Peyer's patch (tissue), 4 donors: ENCODE data around the gene CASP12. TPM values are rescaled to one million over a fixed set of nuclear protein-coding genes. Genes with fewer than 3 reads are reported as not detected.

Source experiments
- DNase-seq, 3 donors: peaks; one replicate each; pipeline ENCODE4 v3.0.0-alpha.2; 2017 to 2019
- H3K27ac ChIP-seq, 4 donors: fragments of 200-600 bp; sonication (generic); one replicate each; pipeline ENCODE4 v1.5.1; 2016 to 2019
- H3K27me3 ChIP-seq, 2 donors: fragments of 200-600 bp; sonication (generic); one replicate each; pipeline ENCODE4 v1.5.1; 2019
- H3K36me3 ChIP-seq, 3 donors: fragments of 200-600 bp; sonication (generic); one replicate each; pipeline ENCODE4 v1.5.1; 2016 to 2019
- H3K4me1 ChIP-seq, 4 donors: fragments of 200-600 bp; sonication (generic); one replicate each; pipeline ENCODE4 v1.5.1; 2016 to 2019
- H3K4me3 ChIP-seq, 4 donors: fragments of 200-600 bp; sonication (generic); 1 replicate in 3 of 4; 2 replicates in 1 of 4; pipeline ENCODE4 v1.5.1; 2016 to 2019; ENCODE audit warnings: mild to moderate bottlenecking in 1 of 4
- H3K9me3 ChIP-seq, 4 donors: fragments of 200-600 bp; sonication (generic); one replicate each; pipeline ENCODE4 v1.5.1; 2016 to 2019; ENCODE audit warnings: mild to moderate bottlenecking in 1 of 4
- POLR2A ChIP-seq, 2 donors: fragments of 450-650 bp; IDR thresholded peaks; one replicate each; pipeline ENCODE4 v1.5.1; 2017; ENCODE audit warnings: antibody characterized with exemption in 2 of 2, mild to moderate bottlenecking in 2 of 2, moderate library complexity in 2 of 2
- total RNA-seq, 4 donors: library from RNA; depleted of rRNA; stranded (reverse); fragments of >200 nt; gene quantifications; one replicate each; pipeline ENCODE4 v1.1.0, GENCODE V29; 2016
- TF ChIP-seq, protein P1 (sequence below), 6 experiments: fragments of 450-650 bp in 4 of 6; fragments of 200-600 bp in 2 of 6; sonication (generic) in 1 of 6; IDR thresholded peaks; one replicate each; pipeline ENCODE4 v1.5.1; 2017 to 2019; ENCODE audit warnings: antibody characterized with exemption in 6 of 6, mild to moderate bottlenecking in 3 of 6, moderate library complexity in 1 of 6

Gene CASP12
- total RNA-seq, 4 donors from 2014 or later, result 1.3 TPM; not detected in 3

DNA sequence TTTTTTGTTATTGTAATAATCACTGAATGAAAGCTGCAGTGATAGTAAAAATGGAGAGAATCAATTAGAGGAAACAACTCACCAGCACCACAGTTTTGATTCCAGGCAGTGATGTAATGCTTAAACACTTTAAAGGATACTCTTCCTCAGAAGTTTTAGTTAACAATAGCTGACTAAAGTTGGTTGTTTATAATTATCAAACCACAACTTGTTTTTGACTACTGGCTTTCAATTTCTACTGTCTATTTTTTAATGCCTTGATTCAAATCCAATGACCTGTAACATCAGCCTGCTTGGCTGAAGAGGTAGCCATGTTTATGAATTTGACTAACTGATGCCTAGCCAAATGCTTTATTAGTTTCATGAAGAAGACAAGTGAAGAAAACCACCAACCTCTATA, 18.2 kb upstream of the CASP12 start:
- Histone ChIP-seq H3K4me1 (peaks cover 0 to 18% (median 0%) of the 10 kb centered on the region in 4 donors), H3K9me3 (no peaks in the 10 kb centered on the region), H3K36me3 (no peaks in the 10 kb centered on the region), H3K27ac (peak overlapping the region in 3 of 4 donors; percentile 63 to 78 (median 70)), H3K27me3 (no peaks in the 10 kb centered on the region), H3K4me3 (peak overlapping the region in 2 of 4 donors; percentile 45 to 54)
- no peak for DNase-seq
- no peak for TF ChIP-seq POLR2A (IDR thresholded peaks at IDR 0.05)
- TF ChIP-seq, protein P1, sequence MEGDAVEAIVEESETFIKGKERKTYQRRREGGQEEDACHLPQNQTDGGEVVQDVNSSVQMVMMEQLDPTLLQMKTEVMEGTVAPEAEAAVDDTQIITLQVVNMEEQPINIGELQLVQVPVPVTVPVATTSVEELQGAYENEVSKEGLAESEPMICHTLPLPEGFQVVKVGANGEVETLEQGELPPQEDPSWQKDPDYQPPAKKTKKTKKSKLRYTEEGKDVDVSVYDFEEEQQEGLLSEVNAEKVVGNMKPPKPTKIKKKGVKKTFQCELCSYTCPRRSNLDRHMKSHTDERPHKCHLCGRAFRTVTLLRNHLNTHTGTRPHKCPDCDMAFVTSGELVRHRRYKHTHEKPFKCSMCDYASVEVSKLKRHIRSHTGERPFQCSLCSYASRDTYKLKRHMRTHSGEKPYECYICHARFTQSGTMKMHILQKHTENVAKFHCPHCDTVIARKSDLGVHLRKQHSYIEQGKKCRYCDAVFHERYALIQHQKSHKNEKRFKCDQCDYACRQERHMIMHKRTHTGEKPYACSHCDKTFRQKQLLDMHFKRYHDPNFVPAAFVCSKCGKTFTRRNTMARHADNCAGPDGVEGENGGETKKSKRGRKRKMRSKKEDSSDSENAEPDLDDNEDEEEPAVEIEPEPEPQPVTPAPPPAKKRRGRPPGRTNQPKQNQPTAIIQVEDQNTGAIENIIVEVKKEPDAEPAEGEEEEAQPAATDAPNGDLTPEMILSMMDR (IDR thresholded peaks at IDR 0.05), result no peak

DNA sequence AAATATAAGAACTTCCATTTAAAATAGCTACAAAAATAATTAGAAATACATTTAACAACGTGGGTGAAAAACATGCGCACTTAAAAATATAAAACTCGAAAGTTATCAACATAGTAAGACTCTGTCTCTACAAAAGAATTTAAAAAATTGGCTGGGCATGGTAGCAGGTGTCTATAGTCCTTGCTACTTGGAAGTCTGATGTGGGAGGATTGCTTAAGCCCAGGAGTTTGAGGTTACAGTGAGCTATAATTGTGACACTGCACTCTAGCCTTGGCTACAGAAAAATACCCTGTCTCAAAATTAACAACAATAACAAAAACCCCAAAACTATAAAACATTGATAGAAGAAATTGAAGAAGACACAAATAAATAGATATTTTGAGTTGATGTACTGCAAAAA, 13.8 kb upstream of the CASP12 start:
- TF ChIP-seq, protein P1 (IDR thresholded peaks at IDR 0.05), result no peak
- no peak for TF ChIP-seq POLR2A (IDR thresholded peaks at IDR 0.05)
- Histone ChIP-seq H3K36me3 (no peaks in the 10 kb centered on the region), H3K4me1 (peaks cover 0 to 11% (median 0%) of the 10 kb centered on the region in 4 donors), H3K9me3 (no peaks in the 10 kb centered on the region), H3K27ac (no peak overlapping the region), H3K4me3 (no peak overlapping the region), H3K27me3 (no peaks in the 10 kb centered on the region)
- no peak for DNase-seq

DNA sequence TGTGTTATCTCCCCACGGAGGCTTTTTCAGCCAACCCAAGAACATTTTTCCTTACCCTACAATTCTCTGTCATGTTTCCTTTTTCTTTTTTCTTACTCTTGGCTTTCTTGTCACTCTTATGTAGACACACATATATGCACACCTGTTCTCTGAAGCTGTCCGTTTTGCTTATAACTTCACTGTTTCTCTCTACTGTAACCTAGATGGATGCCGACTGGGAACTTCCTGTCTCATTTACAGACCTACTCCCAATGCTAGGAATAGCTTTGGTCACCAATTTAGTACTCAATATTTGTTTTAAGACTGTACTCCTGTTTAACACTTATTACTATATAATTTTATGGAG, 9.9 kb upstream of the CASP12 start:
- H3K4me1 ChIP-seq, result no peaks in the 10 kb centered on the region
- no peaks in the 10 kb centered on the region for H3K9me3 ChIP-seq
- H3K36me3 ChIP-seq, result no peaks in the 10 kb centered on the region
- TF ChIP-seq POLR2A (IDR thresholded peaks at IDR 0.05), result no peak
- TF ChIP-seq, protein P1 (IDR thresholded peaks at IDR 0.05), result no peak
- no peaks in the 10 kb centered on the region for H3K27me3 ChIP-seq
- H3K4me3 ChIP-seq, result no peak overlapping the region
- H3K27ac ChIP-seq, result no peak overlapping the region
- DNase-seq, result no peak

DNA sequence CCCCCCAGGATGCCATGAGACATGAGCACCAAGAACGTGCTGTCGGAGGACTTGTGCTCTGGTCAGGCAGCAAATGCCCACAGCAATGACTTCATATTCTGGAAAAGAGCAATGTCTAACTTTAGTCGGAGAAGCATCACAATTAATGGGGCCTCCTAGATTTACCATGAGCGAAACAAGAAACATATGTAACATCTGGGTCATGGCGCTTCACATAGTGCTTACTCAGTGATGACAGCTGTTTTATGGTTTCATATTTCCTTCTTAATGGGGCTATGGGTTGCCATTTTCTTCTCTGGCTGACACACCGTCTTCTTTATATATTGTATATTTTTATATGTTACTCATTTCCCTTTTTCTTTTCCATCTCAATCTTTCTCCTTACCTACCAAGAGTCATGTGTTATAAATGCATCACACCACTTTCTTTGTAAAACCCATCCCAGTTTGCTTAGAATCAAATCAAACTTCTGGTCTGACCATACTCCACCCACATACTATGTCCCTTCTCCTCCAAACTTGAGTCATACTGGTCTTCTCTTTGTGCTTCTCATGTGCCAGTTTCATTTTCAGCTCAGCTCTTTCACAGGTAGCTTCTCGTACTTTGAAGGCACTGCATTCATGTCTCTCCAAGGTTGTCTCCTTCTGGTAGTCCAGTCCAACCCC, 9.4 kb upstream of the CASP12 start:
- Histone ChIP-seq H3K36me3 (no peaks in the 10 kb centered on the region), H3K4me3 (no peak overlapping the region), H3K9me3 (no peaks in the 10 kb centered on the region), H3K27ac (no peak overlapping the region), H3K4me1 (no peaks in the 10 kb centered on the region), H3K27me3 (no peaks in the 10 kb centered on the region)
- TF ChIP-seq POLR2A (IDR thresholded peaks at IDR 0.05), result no peak
- TF ChIP-seq, protein P1 (IDR thresholded peaks at IDR 0.05), result no peak
- no peak for DNase-seq

DNA sequence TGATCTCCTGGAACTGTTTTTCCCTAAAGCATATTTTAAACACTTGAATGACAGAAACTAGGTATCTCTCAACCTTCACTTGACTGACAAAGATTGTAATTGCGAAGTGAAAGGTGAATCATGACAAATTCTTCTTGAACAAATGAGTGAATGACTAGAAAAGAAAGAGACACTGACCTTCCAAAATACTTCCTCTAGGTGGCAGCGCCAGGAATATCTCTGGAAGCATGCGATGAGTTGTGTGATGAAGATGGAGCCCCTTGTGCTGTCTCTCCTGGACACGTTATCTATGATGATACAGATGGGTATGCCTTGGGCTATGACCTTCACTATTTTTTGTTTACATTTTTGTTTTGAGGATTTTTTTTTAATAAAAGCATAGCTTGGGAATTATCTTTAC, 7.0 kb upstream of the CASP12 start:
- no peak overlapping the region for H3K4me3 ChIP-seq
- no peak for DNase-seq
- TF ChIP-seq, protein P1 (IDR thresholded peaks at IDR 0.05), result peak in 1 of 6 experiments; percentile 14
- no peak for TF ChIP-seq POLR2A (IDR thresholded peaks at IDR 0.05)
- H3K27me3 ChIP-seq, result no peaks in the 10 kb centered on the region
- H3K4me1 ChIP-seq, result no peaks in the 10 kb centered on the region
- no peaks in the 10 kb centered on the region for H3K36me3 ChIP-seq
- H3K27ac ChIP-seq, result no peak overlapping the region
- no peaks in the 10 kb centered on the region for H3K9me3 ChIP-seq
